ENCODE data around the gene TCF7L1.

GRCh38 chr2:85167479-85167878 lies 34.3 kb downstream of the TCF7L1 start:
- TF ChIP-seq EP300 (IDR thresholded peaks at IDR 0.05; ENCODE audit: borderline replicate concordance) (no peak), FOXM1 (IDR thresholded peaks at IDR 0.05; ENCODE audit: borderline replicate concordance, low read depth) (no peak), CEBPB (IDR thresholded peaks at IDR 0.05) (no peak), RAD21 (IDR thresholded peaks at IDR 0.05; ENCODE audit: low read depth) (no peak), MAX (IDR thresholded peaks at IDR 0.05) (no peak), EGR1 (IDR thresholded peaks at IDR 0.05) (no peak), REST (IDR thresholded peaks at IDR 0.05; ENCODE audit: low read depth) (no peak), CREB1 (IDR thresholded peaks at IDR 0.05; ENCODE audit: low read depth) (no peak), YY1 (IDR thresholded peaks at IDR 0.05; ENCODE audit: low read depth) (no peak), TAF1 (IDR thresholded peaks at IDR 0.05; ENCODE audit: low read depth) (no peak)
